GM12878 (cell line): ENCODE measurements around the gene UEVLD. TPM values are rescaled to one million over a fixed set of nuclear protein-coding genes. Genes with fewer than 3 reads are reported as not detected.

Experiments
- ATAC-seq: fragments of 200-7000 bp; cut with Tn5 transposase; 3 replicates; pipeline ENCODE4 v1.9.1; 2020; ENCODE audit warnings: mild to moderate bottlenecking, moderate library complexity
- BruUV-seq: library from RNA; stranded (reverse); fragments of 400-500 nt; replicated peaks from 2 replicates; lab custom pipeline; 2021; lab: Mats Ljungman, UMichigan
- CTCF ChIA-PET: fragments of 300-600 bp; sonication (Branson Sonifier 250); formaldehyde crosslinking; extraction: SDS; loops from one replicate; lab custom pipeline; 2021; ENCODE audit warnings: inconsistent platforms; lab: Yijun Ruan, JAX
- POLR2A ChIA-PET: fragments of 350-600 bp; formaldehyde crosslinking; extraction: SDS; loops from one replicate; lab custom pipeline; 2021; ENCODE audit warnings: inconsistent platforms; lab: Charles Lee
- RAD21 ChIA-PET: fragments of 300-600 bp; sonication (Branson Sonifier 250); formaldehyde crosslinking; loops from one replicate; lab custom pipeline; 2023; ENCODE audit warnings: antibody characterized with exemption; ENCODE audit not compliant: unreplicated experiment; lab: Charles Lee
- SMC1A ChIA-PET: fragments of 300-600 bp; sonication (Branson Sonifier 250); formaldehyde crosslinking; loops from one replicate; lab custom pipeline; 2023; ENCODE audit not compliant: unreplicated experiment, uncharacterized antibody; lab: Charles Lee
- DNase-seq: peaks from one replicate; pipeline ENCODE4 v3.0.0-alpha.2; 2011; ENCODE audit warnings: low read depth, low spot score
- FAIRE-seq: peaks from 3 replicates; lab custom pipeline; 2011; peaks lifted over from hg19 to GRCh38; lab: Jason Lieb, UNC
- H2AFZ ChIP-seq: 2 replicates; pipeline ENCODE4 v1.6.0; 2011; ENCODE audit warnings: low read depth, low read length, control low read depth; ENCODE audit not compliant: control insufficient read depth
- H3K27ac ChIP-seq: 2 replicates; pipeline ENCODE4 v1.5.1; 2011; ENCODE audit warnings: control low read depth; ENCODE audit not compliant: control insufficient read depth, insufficient read depth
- H3K27me3 ChIP-seq, 2 experiments: replicated peaks in 1 of 2; 2 replicates each; pipeline versions ENCODE4 v1.6.0 to v1.6.1; 2011; ENCODE audit warnings: low read length in 1 of 2; ENCODE audit not compliant: control insufficient read depth in 2 of 2, insufficient read depth in 2 of 2
- H3K36me3 ChIP-seq, 2 experiments: 2 replicates each; pipeline ENCODE4 v1.5.1; 2011; ENCODE audit warnings: low read length in 1 of 2; ENCODE audit not compliant: control insufficient read depth in 2 of 2, insufficient read depth in 2 of 2
- H3K4me1 ChIP-seq: 2 replicates; pipeline ENCODE4 v1.6.1; 2011; ENCODE audit warnings: mild to moderate bottlenecking, low read length, moderate library complexity, mixed read lengths; ENCODE audit not compliant: control insufficient read depth, insufficient read depth
- H3K4me2 ChIP-seq: 2 replicates; pipeline ENCODE4 v1.6.0; 2011; ENCODE audit warnings: control low read depth; ENCODE audit not compliant: control insufficient read depth, insufficient read depth
- H3K4me3 ChIP-seq: fragments of 200-600 bp; sonication (generic); 2 replicates; pipeline ENCODE4 v1.5.1; 2016
- H3K79me2 ChIP-seq: 2 replicates; pipeline ENCODE4 v1.6.0; 2011; ENCODE audit warnings: low read length; ENCODE audit not compliant: control insufficient read depth, insufficient read depth
- H3K9ac ChIP-seq: 2 replicates; pipeline ENCODE4 v1.8.0; 2011; ENCODE audit warnings: low read length, control low read depth, mixed read lengths; ENCODE audit not compliant: control insufficient read depth, insufficient read depth
- H3K9me3 ChIP-seq: replicated peaks from 3 replicates; pipeline ENCODE4 v1.5.1; 2011; ENCODE audit warnings: mild to moderate bottlenecking, low read length; ENCODE audit not compliant: control insufficient read depth, insufficient read depth
- H4K20me1 ChIP-seq: 2 replicates; pipeline ENCODE4 v1.6.0; 2011; ENCODE audit not compliant: control insufficient read depth, insufficient read depth
- ATF3 ChIP-seq: IDR thresholded peaks from 2 replicates; pipeline ENCODE4 v1.6.1; 2011; ENCODE audit warnings: low read depth, mild to moderate bottlenecking, low read length, moderate library complexity, borderline replicate concordance; ENCODE audit errors: extremely low read depth
- CHD1 ChIP-seq: IDR thresholded peaks from 2 replicates; pipeline ENCODE4 v1.6.1; 2012; ENCODE audit warnings: low read depth, low read length, improper control_type of control experiment
- EED ChIP-seq: sonication (generic); IDR thresholded peaks from 2 replicates; pipeline ENCODE4 v1.6.1; 2016; ENCODE audit warnings: antibody characterized with exemption, low read depth
- FOS ChIP-seq: IDR thresholded peaks from 3 replicates; pipeline ENCODE4 v1.6.1; 2011; ENCODE audit warnings: borderline replicate concordance; ENCODE audit not compliant: insufficient read length; ENCODE audit errors: extremely low read depth
- MLLT1 ChIP-seq: fragments of 450-650 bp; IDR thresholded peaks from 2 replicates; pipeline ENCODE4 v1.6.1; 2016; ENCODE audit warnings: mild to moderate bottlenecking
- PKNOX1 ChIP-seq: fragments of 450-650 bp; IDR thresholded peaks from 2 replicates; pipeline ENCODE4 v1.6.1; 2016; ENCODE audit warnings: mild to moderate bottlenecking
- RELB ChIP-seq: fragments of 450-650 bp; IDR thresholded peaks from 2 replicates; pipeline ENCODE4 v1.6.1; 2017; ENCODE audit warnings: low read depth, mild to moderate bottlenecking, moderate library complexity
- SUPT20H ChIP-seq: IDR thresholded peaks from 2 replicates; pipeline ENCODE4 v1.6.1; 2011; ENCODE audit warnings: low read depth, mild to moderate bottlenecking, low read length, moderate library complexity, borderline replicate concordance; ENCODE audit not compliant: control insufficient read depth
- TAF1 ChIP-seq: IDR thresholded peaks from 2 replicates; pipeline ENCODE4 v1.6.1; 2011; ENCODE audit warnings: mild to moderate bottlenecking, low read depth, low read length, borderline replicate concordance
- TBL1XR1 ChIP-seq: IDR thresholded peaks from 2 replicates; pipeline ENCODE4 v1.6.1; 2012; ENCODE audit warnings: low read depth, low read length, improper control_type of control experiment
- WRNIP1 ChIP-seq: IDR thresholded peaks from 2 replicates; pipeline ENCODE4 v1.6.1; 2011; ENCODE audit warnings: low read depth, low read length, improper control_type of control experiment, borderline replicate concordance
- ZNF384 ChIP-seq: IDR thresholded peaks from 2 replicates; pipeline ENCODE4 v1.6.1; 2012; ENCODE audit warnings: low read depth, mild to moderate bottlenecking, low read length, improper control_type of control experiment, borderline replicate concordance
- WGBS: methylation state at CpG from one replicate; pipeline ENCODE4 v1.1.6; 2016; ENCODE audit warnings: low lambda C conversion rate; ENCODE audit not compliant: insufficient replicate concordance, insufficient coverage; ENCODE audit errors: missing lambda C conversion rate; 5-methylcytosine and 5-hydroxymethylcytosine counted together
- in situ Hi-C: fragments of 300-500 bp; cut with MboI; formaldehyde crosslinking; loops from 9 replicates; pipeline ENCODE4 v1.14.3; 2018; ENCODE audit warnings: mixed read lengths
- intact Hi-C: fragments of 100-400 bp; cut with micrococcal nuclease; formaldehyde crosslinking; loops from one replicate; pipeline ENCODE4 v1.14.2; 2022; ENCODE audit not compliant: unreplicated experiment
- polyA plus RNA-seq, 11 experiments: library from polyadenylated mRNA; depleted of rRNA in 4 of 11; unstranded in 6 of 11; stranded (reverse) in 5 of 11; fragments of >200 nt; fragmentation: Nextera tagmentation in 4 of 11; fragmentation: Illumina TruSeq in 1 of 11; extraction: Ambion mirVana in 4 of 11; extraction: Trizol in 1 of 11; gene quantifications; 1 replicate in 1 of 11; 2 replicates in 10 of 11; pipeline versions ENCODE4 v1.2.1 to v1.2.3, GENCODE V29; 2011 to 2016; ENCODE audit warnings: inconsistent platforms in 2 of 11, missing spikeins in 2 of 11, low read depth in 1 of 11
- total RNA-seq, 4 experiments: library from RNA; depleted of rRNA in 3 of 4; stranded (reverse); fragments of >200 nt in 3 of 4; fragmentation: Illumina TruSeq in 1 of 4; extraction: Trizol in 1 of 4; gene quantifications; 2 replicates each; pipeline versions ENCODE4 v1.2.1 to v1.2.3, GENCODE V29; 2013 to 2021

Gene UEVLD
- total and polyA plus RNA-seq, 10 of the 15 experiments (the other 5 are each of a cell fraction or from before 2014, with no cell fraction given): 6.5 to 16.3 (median 13.4) TPM

GRCh38 chr11:18575361-18575760 is 13.2 kb downstream of the UEVLD start:
- ChIA-PET CTCF (interaction anchor here (1.0 to 1.7 kb wide), 3 partner anchors 11 to 331 kb away, joined by 3 to 6 read pairs (median 4); no protein-coding TSS in a partner anchor), SMC1A (interaction anchor here (1.0 to 2.3 kb wide), 3 partner anchors 13 to 156 kb away, joined by 3 to 5 read pairs (median 4); no protein-coding TSS in a partner anchor), RAD21 (no interaction called here), POLR2A (no interaction called here)
- in situ Hi-C loops (no loop called here), intact Hi-C loops (no loop called here)
- H3K9ac ChIP-seq: no peak overlapping the region
- no peak for ATAC-seq
- no peak overlapping the region for H2AFZ ChIP-seq
- H3K4me1 ChIP-seq: peaks cover 5% of the 10 kb centered on the region; the same call in 1 of the 2 replicates
- TF ChIP-seq CHD1 (no peak), FOS (no peak), TBL1XR1 (no peak), RELB (no peak)
- H3K36me3 ChIP-seq: no peaks in the 10 kb centered on the region; a peak in 1 of 4 replicates
- H3K79me2 ChIP-seq: no peaks in the 10 kb centered on the region
- DNase-seq: no peak
- H3K4me3 ChIP-seq: no peak overlapping the region
- FAIRE-seq: no peak
- H3K4me2 ChIP-seq: no peak overlapping the region
- no TSS peak for BruUV-seq
- H3K9me3 ChIP-seq: no peaks in the 10 kb centered on the region
- H3K27ac ChIP-seq: no peak overlapping the region
- H3K27me3 ChIP-seq: no peaks in the 10 kb centered on the region
- 0% methylated on average over 1 of the region's 1 CpG for WGBS
- no peaks in the 10 kb centered on the region for H4K20me1 ChIP-seq

GRCh38 chr11:18567081-18567480 is 21.5 kb downstream of the UEVLD start:
- ChIA-PET RAD21 (interaction anchor here (1.1 to 1.3 kb wide), 2 partner anchors 21 to 201 kb away, joined by 3 read pairs; partner anchors contain the start of gene UEVLD), CTCF (interaction anchor here (1.0 kb wide), 1 partner anchor 172 kb away, joined by 3 read pairs; no protein-coding TSS in a partner anchor), SMC1A (interaction anchor here (0.9 to 1.4 kb wide), 2 partner anchors 26 to 107 kb away, joined by 3 read pairs; no protein-coding TSS in a partner anchor), POLR2A (no interaction called here)
- Histone ChIP-seq H3K27me3 (no peaks in the 10 kb centered on the region), H3K9me3 (no peaks in the 10 kb centered on the region), H3K79me2 (no peaks in the 10 kb centered on the region), H3K4me2 (no peak overlapping the region), H3K4me3 (no peak overlapping the region), H3K9ac (no peak overlapping the region), H3K4me1 (no peaks in the 10 kb centered on the region), H4K20me1 (no peaks in the 10 kb centered on the region), H3K27ac (no peak overlapping the region), H2AFZ (no peak overlapping the region), H3K36me3 (peaks cover 0 to 4% of the 10 kb centered on the region in 2 experiments; a peak in 1 of 4 replicates)
- in situ Hi-C loops: no loop called here
- BruUV-seq: no TSS peak
- intact Hi-C loops: no loop called here
- DNase-seq: no peak
- no peak for FAIRE-seq
- WGBS: 98% methylated on average over 3 of the region's 3 CpGs
- no peak for ATAC-seq
- no peak for TF ChIP-seq TAF1
- TF ChIP-seq MLLT1: no peak
- TF ChIP-seq WRNIP1: no peak
- no peak for TF ChIP-seq EED
- TF ChIP-seq PKNOX1: no peak
- TF ChIP-seq ATF3: no peak
- TF ChIP-seq SUPT20H: no peak
- no peak for TF ChIP-seq ZNF384
